DND-41 (cell line): Measurements from ENCODE around the gene ATXN7L1.

Source experiments
- ATAC-seq: fragments of 200-7000 bp; cut with Tn5 transposase; 3 replicates; pipeline ENCODE4 v1.9.1; 2021; ENCODE audit warnings: low read depth; ENCODE audit not compliant: insufficient read depth
- DNase-seq: peaks from one replicate; pipeline ENCODE4 v3.0.0-alpha.2; 2020
- H2AFZ ChIP-seq: 2 replicates; pipeline ENCODE4 v1.6.0; 2012; ENCODE audit warnings: low read depth, low read length
- H3K27ac ChIP-seq: 2 replicates; pipeline ENCODE4 v1.5.1; 2012; ENCODE audit warnings: low read length, inconsistent platforms
- H3K27me3 ChIP-seq: fragments of 200-600 bp; sonication (generic); 2 replicates; pipeline ENCODE4 v1.6.0; 2012; ENCODE audit warnings: low read length, mild to moderate bottlenecking, inconsistent platforms; ENCODE audit not compliant: insufficient read depth, poor library complexity
- H3K36me3 ChIP-seq: 2 replicates; pipeline ENCODE4 v1.5.1; 2012; ENCODE audit warnings: low read length, inconsistent platforms; ENCODE audit not compliant: insufficient read depth
- H3K4me1 ChIP-seq: 2 replicates; pipeline ENCODE4 v1.5.1; 2012; ENCODE audit warnings: mild to moderate bottlenecking, low read length; ENCODE audit not compliant: insufficient read depth
- H3K4me2 ChIP-seq: 2 replicates; pipeline ENCODE4 v1.6.0; 2012; ENCODE audit warnings: mild to moderate bottlenecking, moderate library complexity, low read length, inconsistent platforms; ENCODE audit not compliant: insufficient read depth
- H3K4me3 ChIP-seq, 2 experiments: fragments of 200-600 bp in 1 of 2; shearing (Covaris generic) in 1 of 2; 2 replicates each; pipeline ENCODE4 v1.5.1; 2012 to 2016; ENCODE audit warnings: inconsistent platforms in 2 of 2, low read length in 2 of 2, mild to moderate bottlenecking in 2 of 2, low read depth in 1 of 2, moderate library complexity in 1 of 2
- H3K79me2 ChIP-seq: 2 replicates; pipeline ENCODE4 v1.6.0; 2012; ENCODE audit warnings: low read length, inconsistent platforms; ENCODE audit not compliant: insufficient read depth
- H3K9ac ChIP-seq: 2 replicates; pipeline ENCODE4 v1.6.0; 2012; ENCODE audit warnings: low read depth, mild to moderate bottlenecking, inconsistent platforms, low read length, moderate library complexity
- H3K9me3 ChIP-seq: 2 replicates; pipeline ENCODE4 v1.5.1; 2012; ENCODE audit warnings: low read length, moderate library complexity, mild to moderate bottlenecking, inconsistent platforms; ENCODE audit not compliant: insufficient read depth, severe bottlenecking
- H4K20me1 ChIP-seq: 2 replicates; pipeline ENCODE4 v1.6.0; 2012; ENCODE audit warnings: low read length; ENCODE audit not compliant: insufficient read depth
- EZH2 ChIP-seq: IDR thresholded peaks from 3 replicates; pipeline ENCODE4 v1.6.1; 2012; ENCODE audit warnings: borderline replicate concordance, low read depth, mild to moderate bottlenecking, moderate library complexity, low read length, inconsistent platforms; ENCODE audit not compliant: severe bottlenecking
- TF ChIP-seq, protein P1 (sequence below): IDR thresholded peaks from 2 replicates; pipeline ENCODE4 v1.5.1; 2012; ENCODE audit warnings: borderline replicate concordance, low read length, moderate library complexity, mild to moderate bottlenecking; ENCODE audit not compliant: poor library complexity, severe bottlenecking; ENCODE audit errors: extremely low read depth

The ATXN7L1 gene

DNA sequence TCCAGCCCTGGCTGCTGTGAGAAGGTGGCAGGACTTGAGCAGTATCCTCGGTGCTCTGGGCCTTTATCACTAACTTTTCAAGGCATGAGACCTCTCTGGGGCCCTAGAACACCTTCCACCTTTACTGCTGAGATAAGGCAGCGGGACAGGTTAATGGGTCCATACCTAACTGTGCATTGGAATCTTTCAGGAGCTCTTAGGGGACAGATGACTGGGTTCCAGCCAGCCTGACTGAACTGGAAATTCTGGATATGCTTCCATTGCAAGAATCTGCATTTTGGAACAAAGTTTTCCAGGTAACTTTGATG, 73.0 kb downstream of the ATXN7L1 start:
- Histone ChIP-seq H4K20me1 (no peaks in the 10 kb centered on the region), H3K4me1 (no peaks in the 10 kb centered on the region), H3K79me2 (no peaks in the 10 kb centered on the region), H3K9ac (no peak overlapping the region), H3K4me2 (no peak overlapping the region), H2AFZ (no peak overlapping the region), H3K27me3 (no peaks in the 10 kb centered on the region), H3K27ac (no peak overlapping the region), H3K9me3 (no peaks in the 10 kb centered on the region), H3K36me3 (no peaks in the 10 kb centered on the region), H3K4me3 (no peak overlapping the region)
- TF ChIP-seq, protein P1, sequence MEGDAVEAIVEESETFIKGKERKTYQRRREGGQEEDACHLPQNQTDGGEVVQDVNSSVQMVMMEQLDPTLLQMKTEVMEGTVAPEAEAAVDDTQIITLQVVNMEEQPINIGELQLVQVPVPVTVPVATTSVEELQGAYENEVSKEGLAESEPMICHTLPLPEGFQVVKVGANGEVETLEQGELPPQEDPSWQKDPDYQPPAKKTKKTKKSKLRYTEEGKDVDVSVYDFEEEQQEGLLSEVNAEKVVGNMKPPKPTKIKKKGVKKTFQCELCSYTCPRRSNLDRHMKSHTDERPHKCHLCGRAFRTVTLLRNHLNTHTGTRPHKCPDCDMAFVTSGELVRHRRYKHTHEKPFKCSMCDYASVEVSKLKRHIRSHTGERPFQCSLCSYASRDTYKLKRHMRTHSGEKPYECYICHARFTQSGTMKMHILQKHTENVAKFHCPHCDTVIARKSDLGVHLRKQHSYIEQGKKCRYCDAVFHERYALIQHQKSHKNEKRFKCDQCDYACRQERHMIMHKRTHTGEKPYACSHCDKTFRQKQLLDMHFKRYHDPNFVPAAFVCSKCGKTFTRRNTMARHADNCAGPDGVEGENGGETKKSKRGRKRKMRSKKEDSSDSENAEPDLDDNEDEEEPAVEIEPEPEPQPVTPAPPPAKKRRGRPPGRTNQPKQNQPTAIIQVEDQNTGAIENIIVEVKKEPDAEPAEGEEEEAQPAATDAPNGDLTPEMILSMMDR, result no peak
- no peak for TF ChIP-seq EZH2
- DNase-seq, result no peak
- no peak for ATAC-seq

DNA sequence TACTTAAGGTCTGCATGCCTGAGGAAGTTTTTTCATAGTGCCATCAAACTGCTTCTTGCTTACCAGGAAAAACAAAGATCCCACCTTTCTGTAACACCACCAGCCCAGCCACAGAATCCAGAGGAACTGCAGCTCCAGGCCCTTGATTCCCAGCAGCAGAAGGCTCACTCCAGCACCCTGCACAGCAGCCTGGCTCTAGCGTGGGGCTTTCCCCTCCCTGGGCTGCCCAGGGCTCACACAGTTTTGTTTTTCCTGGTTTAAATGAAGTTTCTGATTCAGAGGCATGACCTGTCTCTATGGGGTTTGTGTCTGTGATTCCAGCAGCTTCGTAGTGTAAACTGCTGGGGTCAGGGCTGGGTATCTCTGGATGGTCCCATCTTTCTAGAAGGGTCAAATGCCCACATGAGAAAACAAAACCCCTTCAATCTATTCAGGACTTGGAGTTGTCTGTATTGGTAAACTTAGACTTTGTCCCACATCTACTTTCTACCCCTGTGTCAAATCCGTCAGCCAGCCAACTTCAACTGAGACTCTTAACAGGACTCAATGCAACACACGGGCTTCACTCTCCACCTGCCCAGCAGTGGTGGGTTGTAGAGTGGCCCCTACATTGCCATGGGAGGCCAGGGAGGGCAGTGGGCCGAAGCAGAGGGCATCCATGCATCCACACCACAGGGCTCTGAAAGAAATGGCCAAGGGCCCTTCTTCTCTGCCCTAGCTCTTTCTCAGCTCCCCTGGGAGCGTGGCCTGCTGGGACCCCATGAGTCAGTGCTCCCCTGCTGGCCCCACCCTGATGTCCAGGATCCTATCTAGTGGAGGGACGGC, 73.6 kb downstream of the ATXN7L1 start:
- no peak overlapping the region for H3K4me2 ChIP-seq
- H3K36me3 ChIP-seq, result no peaks in the 10 kb centered on the region
- no peak overlapping the region for H3K4me3 ChIP-seq
- H2AFZ ChIP-seq, result no peak overlapping the region
- no peaks in the 10 kb centered on the region for H3K79me2 ChIP-seq
- H3K9ac ChIP-seq, result no peak overlapping the region
- no peaks in the 10 kb centered on the region for H4K20me1 ChIP-seq
- no peaks in the 10 kb centered on the region for H3K27me3 ChIP-seq
- no peaks in the 10 kb centered on the region for H3K9me3 ChIP-seq
- TF ChIP-seq EZH2, result no peak
- TF ChIP-seq, protein P1, result no peak
- H3K4me1 ChIP-seq, result no peaks in the 10 kb centered on the region
- no peak for DNase-seq
- no peak for ATAC-seq
- no peak overlapping the region for H3K27ac ChIP-seq

DNA sequence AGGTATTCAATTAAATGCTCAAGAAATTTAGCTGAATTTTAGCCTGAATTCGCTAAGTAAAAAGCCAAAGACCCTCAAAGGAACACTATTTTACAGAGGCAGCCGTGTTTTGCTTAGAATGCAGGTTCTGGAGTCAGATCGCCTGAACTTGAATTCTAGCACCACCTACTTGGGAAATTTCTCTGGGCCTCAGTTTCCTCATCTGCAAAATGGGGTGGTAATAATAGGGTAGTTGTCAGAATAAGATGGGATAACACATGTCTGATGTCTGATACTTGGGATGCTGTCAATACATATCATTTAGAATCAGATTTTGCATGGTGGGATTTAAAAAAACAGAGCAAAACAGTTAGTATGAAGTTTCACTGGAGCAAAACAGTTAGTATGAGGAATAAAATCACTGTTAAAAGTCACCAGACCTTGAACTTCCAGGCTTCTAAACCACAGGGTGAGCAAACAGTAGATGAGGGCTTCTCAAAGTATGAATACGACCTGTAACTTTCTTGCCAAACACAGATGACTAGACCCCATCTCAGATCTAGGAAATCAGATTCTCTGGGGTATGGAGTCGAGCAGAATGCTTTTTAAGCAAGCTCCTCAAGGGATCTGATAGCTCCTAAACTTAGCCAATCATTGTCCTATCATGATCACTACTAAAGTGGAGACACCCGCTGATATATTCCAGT, 75.4 kb downstream of the ATXN7L1 start:
- H3K27ac ChIP-seq, result no peak overlapping the region
- ATAC-seq, result no peak
- no peaks in the 10 kb centered on the region for H4K20me1 ChIP-seq
- no peaks in the 10 kb centered on the region for H3K36me3 ChIP-seq
- H3K9ac ChIP-seq, result no peak overlapping the region
- H3K4me1 ChIP-seq, result no peaks in the 10 kb centered on the region
- no peaks in the 10 kb centered on the region for H3K9me3 ChIP-seq
- no peaks in the 10 kb centered on the region for H3K27me3 ChIP-seq
- no peak overlapping the region for H3K4me2 ChIP-seq
- no peaks in the 10 kb centered on the region for H3K79me2 ChIP-seq
- no peak for DNase-seq
- TF ChIP-seq, protein P1, result no peak
- TF ChIP-seq EZH2, result no peak
- no peak overlapping the region for H3K4me3 ChIP-seq
- H2AFZ ChIP-seq, result no peak overlapping the region
